Body of pancreas (tissue), 4 donors: Measurements from ENCODE around the gene MOCS1.
"Not testable (repeated sequence)": the region's sequence is repeated elsewhere in the genome, so short reads cannot be mapped to it uniquely, and the experiment has no call there.

Experiments
- POLR2A ChIP-seq, 3 donors: fragments of 450-650 bp; IDR thresholded peaks; one replicate each; pipeline ENCODE4 v1.6.1; 2016; ENCODE audit warnings: antibody characterized with exemption in 3 of 3, mild to moderate bottlenecking in 2 of 3
- TF ChIP-seq, protein P1 (sequence below), 7 experiments: fragments of 450-650 bp in 4 of 7; fragments of 200-600 bp in 3 of 7; sonication (generic) in 3 of 7; IDR thresholded peaks; one replicate each; pipeline ENCODE4 v1.5.1; 2016 to 2019; ENCODE audit warnings: antibody characterized with exemption in 7 of 7

GRCh38 chr6:39972717-39973116, 38.5 kb upstream of the MOCS1 start:
- TF ChIP-seq, protein P1, sequence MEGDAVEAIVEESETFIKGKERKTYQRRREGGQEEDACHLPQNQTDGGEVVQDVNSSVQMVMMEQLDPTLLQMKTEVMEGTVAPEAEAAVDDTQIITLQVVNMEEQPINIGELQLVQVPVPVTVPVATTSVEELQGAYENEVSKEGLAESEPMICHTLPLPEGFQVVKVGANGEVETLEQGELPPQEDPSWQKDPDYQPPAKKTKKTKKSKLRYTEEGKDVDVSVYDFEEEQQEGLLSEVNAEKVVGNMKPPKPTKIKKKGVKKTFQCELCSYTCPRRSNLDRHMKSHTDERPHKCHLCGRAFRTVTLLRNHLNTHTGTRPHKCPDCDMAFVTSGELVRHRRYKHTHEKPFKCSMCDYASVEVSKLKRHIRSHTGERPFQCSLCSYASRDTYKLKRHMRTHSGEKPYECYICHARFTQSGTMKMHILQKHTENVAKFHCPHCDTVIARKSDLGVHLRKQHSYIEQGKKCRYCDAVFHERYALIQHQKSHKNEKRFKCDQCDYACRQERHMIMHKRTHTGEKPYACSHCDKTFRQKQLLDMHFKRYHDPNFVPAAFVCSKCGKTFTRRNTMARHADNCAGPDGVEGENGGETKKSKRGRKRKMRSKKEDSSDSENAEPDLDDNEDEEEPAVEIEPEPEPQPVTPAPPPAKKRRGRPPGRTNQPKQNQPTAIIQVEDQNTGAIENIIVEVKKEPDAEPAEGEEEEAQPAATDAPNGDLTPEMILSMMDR (IDR thresholded peaks at IDR 0.05), result not testable (repeated sequence)
- TF ChIP-seq POLR2A (IDR thresholded peaks at IDR 0.05), result not testable (repeated sequence)
